ENCODE data around the gene FAM181A. TPM values are rescaled to one million over a fixed set of nuclear protein-coding genes. Genes with fewer than 3 reads are reported as not detected.
A peak's percentile ranks its signal among the peaks of the same experiment; 100 is the strongest.

FAM181A gene
- total and polyA plus RNA-seq, 9 of the 15 experiments (the other 6 are each of a cell fraction or from before 2014, with no cell fraction given) = not detected

DNA sequence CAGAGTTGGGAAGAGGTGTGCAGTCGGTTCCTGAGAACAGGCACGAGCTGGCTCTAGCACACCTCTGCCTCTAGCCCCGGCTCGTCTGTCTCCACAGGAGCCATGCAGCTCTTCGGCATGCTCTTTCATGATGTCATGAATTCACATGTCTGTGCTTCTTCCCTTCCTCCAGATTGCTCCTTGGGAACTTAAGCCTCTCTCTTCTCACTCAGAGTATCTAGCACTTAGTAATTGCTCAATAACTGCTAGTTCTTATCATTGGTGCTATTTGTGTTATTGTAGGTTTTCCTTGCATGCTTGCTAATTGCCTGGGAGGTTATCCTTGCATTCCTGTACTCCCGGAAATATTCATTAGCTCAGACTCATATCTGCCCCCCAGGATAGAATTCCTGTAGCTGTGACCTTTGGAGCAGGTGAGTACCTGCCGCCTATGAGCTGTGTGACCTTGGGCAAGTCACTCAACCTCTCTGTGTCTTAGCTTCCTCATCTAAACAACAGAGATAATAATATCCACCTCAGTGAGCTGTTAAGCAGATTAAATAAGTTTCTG lies 19.5 kb downstream of the FAM181A start:
- H3K4me2 ChIP-seq (ENCODE audit: insufficient read depth, low read length) = no peak overlapping the region
- POLR2A ChIA-PET = no interaction called here
- H3K27me3 ChIP-seq (ENCODE audit: control insufficient read depth in 2 of 2, insufficient read depth in 2 of 2, low read length in 2 of 2) = peaks cover 4 to 50% of the 10 kb centered on the region in 2 experiments; a peak in 3 of 5 replicates
- H3K79me2 ChIP-seq (ENCODE audit: control insufficient read depth, insufficient read depth, low read length) = no peaks in the 10 kb centered on the region
- H3K9me1 ChIP-seq (ENCODE audit: control insufficient read depth, insufficient read depth, low read length) = no peaks in the 10 kb centered on the region
- H3K9me3 ChIP-seq (replicated peaks; ENCODE audit: control insufficient read depth, insufficient read depth, low read depth, low read length) = no peaks in the 10 kb centered on the region
- intact Hi-C loops (cut with micrococcal nuclease) = no loop called here
- in situ Hi-C loops (cut with MboI) = no loop called here
- H3K4me1 ChIP-seq (replicated peaks in 1 of 2; ENCODE audit: control insufficient read depth in 2 of 2, insufficient read depth in 2 of 2, low read length in 2 of 2) = peaks cover 0 to 4% of the 10 kb centered on the region in 2 experiments; a peak in 1 of 5 replicates
- TF ChIP-seq CREBBP (IDR thresholded peaks at IDR 0.05; ENCODE audit: low read depth, low read length) (no peak), EWSR1 (IDR thresholded peaks at IDR 0.05; ENCODE audit: borderline replicate concordance, low read depth, partially characterized antibody) (no peak), ZFP36 (IDR thresholded peaks at IDR 0.05; ENCODE audit: low read depth, low read length, partially characterized antibody) (peak; percentile 70), PREB (CRISPR knock-in tag; IDR thresholded peaks at IDR 0.05) (no peak), ZNF165 (CRISPR knock-in tag; IDR thresholded peaks at IDR 0.05; ENCODE audit: borderline replicate concordance) (no peak), DACH1 (IDR thresholded peaks at IDR 0.05; ENCODE audit: partially characterized antibody) (no peak), SREBF1 (IDR thresholded peaks at IDR 0.05; ENCODE audit: borderline replicate concordance, low read depth, low read length) (no peak), ZNF586 (CRISPR knock-in tag; conservative IDR thresholded peaks at IDR 0.05) (no peak), MCM3 (IDR thresholded peaks at IDR 0.05) (no peak), RBM25 (IDR thresholded peaks at IDR 0.05; ENCODE audit: low read depth, low read length, severe bottlenecking) (peak; percentile 48)
- TF ChIP-seq, protein P1, sequence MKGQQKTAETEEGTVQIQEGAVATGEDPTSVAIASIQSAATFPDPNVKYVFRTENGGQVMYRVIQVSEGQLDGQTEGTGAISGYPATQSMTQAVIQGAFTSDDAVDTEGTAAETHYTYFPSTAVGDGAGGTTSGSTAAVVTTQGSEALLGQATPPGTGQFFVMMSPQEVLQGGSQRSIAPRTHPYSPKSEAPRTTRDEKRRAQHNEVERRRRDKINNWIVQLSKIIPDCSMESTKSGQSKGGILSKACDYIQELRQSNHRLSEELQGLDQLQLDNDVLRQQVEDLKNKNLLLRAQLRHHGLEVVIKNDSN (CRISPR knock-in tag; IDR thresholded peaks at IDR 0.05) = no peak
- no peak for ATAC-seq
- WGBS (ENCODE audit: insufficient coverage, low coverage, missing lambda C conversion rate) = 0% methylated on average over 5 of the region's 7 CpGs
- H4K20me1 ChIP-seq (replicated peaks; ENCODE audit: control insufficient read depth, insufficient read depth, low read length) = peaks cover 3% of the 10 kb centered on the region; the same call in 1 of the 2 replicates
- no peak overlapping the region for H3K4me3 ChIP-seq
- no TSS peak for BruUV-seq (replicated peaks)
- FAIRE-seq = no peak
- CTCF ChIA-PET (ENCODE audit: low intra/inter-chr PET ratio) = no interaction called here
- H3K27ac ChIP-seq (ENCODE audit: extremely low read depth, low read depth, low read length) = no peak overlapping the region
- no peak overlapping the region for H2AFZ ChIP-seq (ENCODE audit: low read depth, low read length)
- no peak overlapping the region for H3K9ac ChIP-seq (ENCODE audit: insufficient read depth in 1 of 2, low read depth in 2 of 2, low read length in 2 of 2)
- H3K36me3 ChIP-seq (ENCODE audit: control insufficient read depth, insufficient read depth, low read length) = no peaks in the 10 kb centered on the region
- DNase-seq (ENCODE audit: extremely low read depth in 1 of 4, low spot score in 3 of 4) = no peak
